A204.1 (cell line): Measurements from ENCODE around the gene SPIC.
"Not testable (repeated sequence)": the region's sequence is repeated elsewhere in the genome, so short reads cannot be mapped to it uniquely, and the experiment has no call there.

Source experiments
- FAIRE-seq: peaks from 2 replicates; lab custom pipeline; 2012; peaks lifted over from hg19 to GRCh38; lab: Jason Lieb, UNC

SPIC gene

DNA sequence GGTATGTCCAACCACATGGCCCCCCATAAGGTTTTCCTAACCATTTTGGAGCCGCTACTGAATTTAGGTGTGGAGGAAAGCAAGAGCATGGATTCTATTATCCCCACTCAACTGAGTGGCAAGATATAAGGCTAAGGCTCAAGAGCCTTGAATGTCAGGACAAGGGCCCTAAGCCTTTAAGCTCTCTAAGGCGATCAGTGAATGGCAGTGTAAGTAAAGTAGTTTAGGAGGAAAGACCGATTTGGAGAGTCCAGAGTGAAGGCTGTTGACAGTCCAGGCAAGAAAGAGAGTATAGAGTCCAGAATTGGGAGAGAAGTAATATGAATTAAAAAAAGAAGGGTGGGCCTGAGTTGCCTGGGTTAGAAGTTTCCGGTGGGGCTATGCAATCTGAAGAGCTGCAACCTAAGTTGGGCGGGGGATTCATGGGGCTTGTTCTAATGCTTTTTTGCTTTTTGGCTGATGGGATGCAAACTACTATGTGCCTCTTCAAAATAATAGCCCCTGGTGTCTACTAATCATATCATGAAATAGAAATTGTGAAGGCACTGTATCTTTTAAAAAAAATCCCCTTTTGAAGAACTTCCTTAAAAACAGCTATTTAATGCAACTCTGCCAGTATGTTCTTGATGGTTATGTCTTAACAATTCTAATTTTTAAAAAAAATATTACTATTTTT, at the start of gene SPIC:
SPIC (plus strand) TSS at position 626 of the 676 bp plus-strand sequence. CDS start 1,569 bp downstream, outside the sequence.
- no peak for FAIRE-seq

DNA sequence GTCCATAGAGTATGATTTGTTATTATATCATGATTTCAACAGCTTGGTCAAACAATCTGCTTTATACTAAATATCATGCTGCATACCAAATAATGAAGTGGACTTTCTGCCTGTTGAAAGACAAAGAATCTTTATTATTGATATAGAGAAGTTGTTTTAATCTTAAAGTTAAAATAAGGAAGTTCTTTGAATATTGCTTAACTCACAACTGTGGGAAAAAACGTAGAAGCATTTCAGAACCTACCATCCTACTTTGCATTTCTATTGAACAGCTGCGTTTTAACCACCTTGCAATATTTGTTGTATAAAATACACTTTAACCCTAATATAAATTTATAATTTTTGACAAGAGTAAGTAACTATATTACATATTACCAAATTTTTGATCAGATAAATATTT, 44.7 kb upstream of the SPIC start:
- no peak for FAIRE-seq

DNA sequence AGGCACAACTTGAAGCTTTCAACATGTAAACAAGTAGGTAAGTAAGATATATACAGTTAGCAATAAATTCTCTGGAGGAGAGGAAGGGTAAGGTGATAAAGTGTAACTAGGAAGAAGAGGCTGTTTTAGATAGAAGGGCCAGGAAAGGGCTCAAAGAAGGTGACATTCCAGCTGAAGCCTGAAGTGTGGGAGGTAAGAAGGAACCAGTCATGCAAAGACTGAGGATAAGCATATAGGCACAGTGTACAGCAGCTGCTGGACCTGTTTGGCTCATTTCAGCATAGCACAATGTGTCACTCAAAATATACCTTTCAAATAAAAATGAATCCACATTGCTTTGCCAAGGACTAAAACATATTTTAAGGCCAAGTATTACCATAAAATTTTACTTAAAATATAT, 39.0 kb upstream of the SPIC start:
- FAIRE-seq: no peak

DNA sequence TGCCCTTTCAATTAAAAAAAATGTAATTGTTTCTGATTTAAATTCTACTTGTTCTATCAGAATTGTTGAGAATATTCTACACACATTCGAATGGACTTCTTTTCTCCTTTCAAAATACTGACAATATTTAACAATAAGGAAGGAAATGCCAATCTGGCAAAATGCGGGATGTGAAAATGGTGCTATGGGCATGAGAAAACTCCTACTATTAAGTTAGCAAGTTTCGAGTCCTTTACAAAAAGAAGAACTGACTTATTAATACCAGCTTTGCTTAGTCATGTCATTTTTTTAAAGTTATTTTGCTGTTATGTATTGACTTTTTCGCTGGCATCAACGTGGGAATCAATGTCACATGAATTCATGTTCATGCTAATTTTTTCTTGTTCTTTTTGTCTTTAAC, 35.9 kb upstream of the SPIC start:
- no peak for FAIRE-seq

DNA sequence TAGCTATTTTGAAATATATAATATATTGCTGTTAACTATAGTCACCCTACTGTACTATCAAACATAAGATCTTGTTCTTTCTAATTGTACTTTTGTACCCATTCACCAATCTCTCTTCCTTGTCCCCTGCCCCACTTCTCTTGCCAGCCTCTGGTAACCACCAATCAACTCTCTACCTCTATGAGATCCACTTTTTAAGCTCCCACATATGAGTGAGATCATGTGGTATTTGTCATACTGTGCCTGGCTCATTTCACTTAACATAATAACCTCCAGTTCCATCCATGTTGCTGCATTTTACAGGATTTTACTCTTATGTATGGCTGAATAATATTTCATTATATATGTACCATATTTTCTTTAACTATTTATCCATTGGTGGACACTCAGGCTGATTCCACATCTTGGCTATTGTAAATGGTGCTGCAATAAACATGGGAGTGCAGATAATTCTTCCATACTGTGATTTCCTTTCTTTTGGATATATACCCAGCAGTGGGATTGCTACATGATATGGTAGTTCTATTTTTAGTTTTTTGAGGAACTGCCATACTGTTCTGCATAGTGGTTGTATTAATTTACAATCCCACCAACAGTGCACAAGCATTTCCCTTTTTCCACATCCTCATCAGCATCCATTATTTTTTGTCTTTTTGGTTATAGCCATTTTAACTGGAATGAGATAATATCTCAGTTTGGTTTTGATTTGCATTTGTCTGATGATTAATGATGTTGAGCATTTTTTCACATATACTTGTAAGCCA, 33.5 kb upstream of the SPIC start:
- no peak for FAIRE-seq

DNA sequence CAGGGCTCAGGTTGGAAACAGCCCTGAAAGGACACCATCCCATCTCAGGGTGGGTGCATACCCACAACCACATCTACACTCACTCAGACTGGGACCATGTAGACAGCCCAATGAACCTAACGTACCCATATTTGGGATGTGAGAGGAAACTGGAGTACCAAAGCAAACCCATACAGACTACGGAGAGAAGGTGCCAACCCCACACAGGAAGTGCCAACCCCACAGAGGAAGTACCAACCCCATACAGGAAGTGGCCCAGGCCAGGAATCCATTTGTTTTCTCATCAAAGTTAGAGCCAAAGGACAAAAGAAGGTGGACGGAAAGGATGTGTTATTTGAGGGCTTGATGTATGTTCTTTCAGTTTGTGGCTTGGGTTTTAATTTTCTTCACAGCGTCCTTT, 19.5 kb upstream of the SPIC start:
- no peak for FAIRE-seq

DNA sequence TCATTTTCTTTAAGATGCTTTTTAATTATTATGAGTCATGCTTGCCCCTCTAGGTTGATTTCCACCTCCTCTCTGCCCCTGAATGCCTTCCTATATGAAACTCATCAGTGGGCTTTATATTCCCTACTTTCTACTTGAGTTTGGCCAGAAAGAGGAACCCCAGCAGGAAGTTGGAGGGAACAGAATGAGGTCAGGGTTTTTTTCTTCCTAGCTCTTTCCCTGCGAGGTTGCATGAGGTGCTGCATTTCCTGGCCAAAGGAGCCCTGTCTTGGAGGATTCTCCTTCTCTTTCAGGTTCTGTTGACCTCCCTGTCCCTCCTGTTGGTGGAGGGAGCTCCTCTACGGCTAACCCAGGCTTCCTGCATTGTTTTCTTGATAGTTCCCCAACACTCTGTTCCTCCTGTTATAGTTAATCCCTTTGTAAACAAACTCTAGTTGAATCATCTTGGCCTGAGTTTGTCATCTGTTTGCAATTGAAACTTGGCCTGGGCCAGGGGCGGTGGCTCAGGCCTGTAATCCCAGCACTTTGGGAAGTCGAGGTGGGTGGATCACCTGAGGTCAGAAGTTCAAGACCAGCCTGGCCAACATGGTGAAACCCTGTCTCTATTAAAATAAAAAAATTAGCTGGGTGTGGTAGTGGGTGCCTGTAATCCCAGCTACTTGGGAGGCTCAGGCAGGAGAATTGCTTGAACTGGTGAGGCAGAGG, 15.3 kb upstream of the SPIC start:
- no peak for FAIRE-seq

DNA sequence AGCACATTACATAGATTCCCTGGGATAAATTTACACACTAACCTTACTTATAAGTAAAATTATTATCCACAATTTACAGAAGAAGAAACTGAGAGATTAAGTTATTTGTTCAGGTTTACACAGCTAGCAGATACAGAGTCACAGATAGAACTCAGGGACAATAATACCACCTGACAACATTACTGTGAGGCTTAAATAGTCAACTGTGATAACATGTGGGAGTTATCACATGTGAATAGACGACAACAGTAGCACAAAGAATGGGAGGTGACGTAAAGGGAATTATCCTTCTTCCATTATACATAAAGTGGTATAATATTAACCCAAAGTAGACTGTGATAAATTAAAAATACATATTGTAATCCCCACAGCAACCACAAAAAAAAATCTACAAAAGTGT, 6.2 kb upstream of the SPIC start:
- no peak for FAIRE-seq

DNA sequence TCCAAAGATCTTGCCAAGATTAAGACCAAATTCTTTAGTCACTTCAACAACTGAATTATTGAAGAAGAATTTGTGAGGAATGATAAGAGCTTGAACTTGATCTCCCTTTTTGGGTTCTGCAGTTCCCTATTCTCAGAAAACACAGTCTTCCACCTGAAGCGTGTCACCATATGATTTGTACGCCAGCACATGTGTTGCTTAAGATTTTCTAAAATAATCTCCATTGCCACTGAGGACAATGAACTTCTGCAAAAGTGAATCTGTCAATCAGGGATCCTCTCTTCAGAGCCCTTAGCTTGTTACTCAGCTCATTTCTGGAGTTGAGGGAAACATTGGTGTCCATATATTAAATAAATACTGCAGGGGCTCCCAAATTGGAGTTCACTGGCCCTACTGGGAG, 4.2 kb upstream of the SPIC start:
- FAIRE-seq: no peak

DNA sequence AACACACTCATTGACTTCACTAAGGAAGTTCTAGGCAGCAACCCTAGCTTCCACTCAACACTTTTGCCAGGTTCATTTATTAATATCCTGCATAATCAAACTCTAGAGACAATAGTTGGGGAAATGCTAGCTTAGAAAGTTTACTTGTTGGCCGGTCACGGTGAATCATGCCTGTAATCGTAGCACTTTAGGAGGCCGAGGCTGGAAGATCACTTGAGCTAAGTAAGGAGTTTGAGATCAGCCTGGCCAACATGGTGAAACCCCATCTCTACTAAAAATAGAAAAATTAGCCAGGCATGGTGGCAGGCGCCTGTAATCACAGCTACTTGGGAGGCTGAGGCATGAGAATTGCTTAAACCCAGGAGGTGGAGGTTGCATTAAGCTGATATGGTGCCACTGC, 3.3 kb upstream of the SPIC start:
- not testable (repeated sequence) for FAIRE-seq

DNA sequence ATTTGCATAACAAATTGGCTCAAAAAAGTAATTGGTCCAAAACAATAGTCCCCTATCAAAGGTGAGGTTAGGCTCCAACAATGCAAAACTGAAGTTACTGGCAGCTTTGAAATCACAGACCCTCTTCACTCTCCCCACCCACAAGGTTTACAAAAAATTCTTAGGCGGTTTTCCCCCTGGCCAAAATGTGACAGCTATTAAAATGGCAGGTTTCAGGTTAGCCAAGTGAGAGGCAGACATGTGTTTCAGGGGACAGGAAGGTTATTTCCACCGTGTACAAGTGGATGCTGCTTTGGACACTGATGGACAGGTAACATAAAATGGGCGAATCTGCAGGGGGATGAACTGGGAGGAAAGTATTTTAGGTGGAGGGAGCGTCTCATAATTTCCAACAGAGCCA, 888 bp upstream of the SPIC start:
- no peak for FAIRE-seq

DNA sequence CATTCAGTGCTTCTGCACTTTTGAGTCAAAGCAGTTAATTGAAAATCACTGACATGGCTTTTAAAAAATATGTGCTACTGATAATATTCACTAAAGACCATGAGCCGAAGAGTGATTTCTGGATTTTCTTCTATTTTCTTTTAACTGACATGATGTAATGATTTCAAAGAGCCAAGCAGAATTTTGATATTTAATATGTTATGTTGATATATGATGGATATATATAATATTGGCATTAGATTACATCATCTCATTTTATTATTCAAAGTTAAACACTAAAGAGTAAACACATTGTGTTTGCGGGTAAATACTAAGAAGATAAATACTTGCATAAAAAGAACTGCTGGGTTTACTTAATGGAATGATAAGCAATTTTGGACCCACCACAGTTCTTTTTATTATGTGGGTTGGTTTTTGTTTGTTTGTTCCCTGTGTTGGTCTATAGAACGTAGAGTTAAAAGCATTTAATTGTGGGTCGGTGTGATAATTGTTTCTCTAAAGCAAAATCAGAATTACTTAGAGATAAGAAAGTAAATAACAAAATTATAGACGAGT, 692 bp downstream of the SPIC start:
- no peak for FAIRE-seq

DNA sequence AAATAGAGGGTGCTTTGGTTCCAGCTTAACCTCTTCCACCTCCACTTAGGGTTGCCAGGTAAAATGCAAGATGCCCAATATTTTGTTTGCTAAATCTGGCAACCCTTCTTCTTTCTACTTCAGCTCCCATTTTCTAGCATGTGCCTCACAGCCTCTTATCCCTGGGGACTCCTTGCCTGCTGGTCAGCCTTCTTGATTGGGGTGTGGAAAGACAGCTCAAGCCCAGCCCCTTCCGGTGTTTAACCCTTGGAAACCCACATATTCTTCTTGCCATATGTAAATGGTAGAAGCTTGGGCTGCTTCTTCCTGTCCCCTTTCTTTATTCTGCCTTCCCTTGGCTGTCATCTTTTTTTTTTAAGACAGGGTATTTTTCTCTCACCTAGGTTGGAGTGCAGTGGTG, 5.7 kb downstream of the SPIC start:
- FAIRE-seq: no peak

DNA sequence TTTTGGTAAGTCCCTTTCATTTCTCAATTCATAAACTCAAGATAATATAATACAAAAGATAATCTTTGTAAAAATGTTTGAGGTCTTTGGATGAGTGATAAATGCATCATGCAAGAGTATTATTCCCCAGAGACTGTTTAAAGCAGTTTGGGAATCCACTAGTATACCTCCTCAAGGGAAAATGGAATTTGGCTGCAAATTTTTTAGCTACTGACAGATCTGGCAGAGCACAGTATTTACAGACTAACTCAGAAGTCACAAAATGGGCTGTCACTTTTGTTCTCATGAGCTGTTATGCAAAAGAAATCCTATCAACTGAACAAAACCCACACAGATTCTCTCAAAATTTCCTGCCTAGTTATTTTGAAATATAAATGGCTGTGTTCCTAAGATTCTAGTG, 9.9 kb downstream of the SPIC start:
- no peak for FAIRE-seq

DNA sequence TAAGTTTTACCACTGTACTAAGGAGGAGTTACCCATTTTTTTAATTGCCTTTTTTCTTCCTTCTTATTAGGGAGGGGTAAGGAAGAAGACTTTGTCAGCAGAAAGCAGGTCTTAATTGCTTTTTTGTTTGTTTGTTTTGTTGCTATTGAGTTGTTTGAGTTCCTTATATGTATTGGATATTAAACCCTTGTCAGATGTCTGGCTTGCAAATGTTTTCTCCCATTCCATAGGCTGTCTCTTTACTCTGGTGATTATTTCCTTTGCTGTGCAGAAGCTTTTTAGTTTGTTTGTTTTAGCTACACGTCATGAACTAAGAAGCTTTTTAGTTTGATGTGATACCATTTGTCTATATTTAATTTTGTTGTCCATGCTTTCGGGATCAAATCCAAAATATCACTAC, 13.3 kb downstream of the SPIC start:
- no peak for FAIRE-seq

DNA sequence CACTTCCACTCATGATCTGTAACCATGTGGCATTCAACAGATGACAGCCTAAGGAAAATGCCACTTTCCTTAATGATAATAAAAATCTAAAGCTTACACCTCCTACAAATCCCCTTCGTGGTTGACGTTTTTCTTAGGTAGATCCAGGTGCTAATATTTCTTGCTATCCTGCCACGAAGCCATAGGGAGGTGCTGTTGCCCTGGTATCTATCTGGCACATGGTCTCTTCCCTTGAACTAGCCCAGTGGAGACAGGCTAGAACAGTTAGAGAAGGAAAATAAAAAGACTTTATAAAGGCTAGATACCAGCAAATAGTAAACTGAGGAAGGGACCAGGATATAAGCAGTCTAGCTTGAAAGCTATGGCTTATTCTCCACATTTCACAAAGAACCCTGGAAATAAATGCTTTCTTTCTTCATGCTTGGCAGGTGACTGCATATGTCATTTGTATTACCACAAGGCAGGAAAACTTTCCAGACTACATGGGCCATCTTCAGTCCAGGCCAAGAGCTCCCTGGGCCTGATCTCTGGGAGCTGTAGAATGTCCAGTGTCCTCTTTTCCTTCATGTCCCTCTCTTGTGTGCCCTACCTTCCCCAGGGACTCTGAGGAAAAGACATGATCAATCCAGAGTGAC, 15.3 kb downstream of the SPIC start:
- FAIRE-seq: no peak

DNA sequence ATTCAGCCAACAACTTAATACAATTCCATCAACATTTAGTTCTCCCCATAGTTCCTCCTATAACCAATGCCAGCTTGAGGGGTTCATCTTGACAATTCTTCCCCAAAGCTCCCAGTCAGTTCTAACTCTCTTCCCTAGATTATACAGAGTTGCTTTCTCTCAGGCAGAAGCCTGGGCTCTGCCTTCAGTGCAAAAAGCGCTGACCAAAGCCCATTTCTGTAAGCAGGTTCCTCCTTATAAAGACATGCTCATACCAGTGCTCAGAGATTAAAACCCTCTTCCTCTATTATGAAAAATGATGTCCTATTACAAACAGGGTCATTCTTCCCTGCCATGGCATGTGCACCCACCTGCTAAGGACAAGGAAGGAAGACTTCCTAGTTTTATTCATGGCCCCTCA, 16.2 kb downstream of the SPIC start:
- FAIRE-seq: no peak

DNA sequence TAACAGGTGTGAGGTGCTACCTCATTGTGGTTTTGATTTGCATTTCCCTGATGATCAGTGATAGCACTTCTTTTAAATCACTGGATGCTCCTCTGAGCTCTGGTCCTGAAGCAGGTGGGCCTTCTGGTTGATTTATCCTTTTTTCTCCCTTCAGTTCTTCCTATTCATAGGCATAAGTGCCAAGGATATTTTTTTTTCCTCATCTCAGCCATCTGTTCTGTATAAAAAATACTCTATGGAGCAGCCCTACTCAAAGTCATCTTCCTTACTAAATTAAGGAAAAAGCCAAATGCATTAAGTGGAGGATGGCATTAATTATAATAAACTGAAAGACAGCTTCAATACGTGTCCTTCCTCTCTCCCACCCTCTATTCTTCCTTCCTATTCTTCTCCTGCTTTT, 18.4 kb downstream of the SPIC start:
- no peak for FAIRE-seq

DNA sequence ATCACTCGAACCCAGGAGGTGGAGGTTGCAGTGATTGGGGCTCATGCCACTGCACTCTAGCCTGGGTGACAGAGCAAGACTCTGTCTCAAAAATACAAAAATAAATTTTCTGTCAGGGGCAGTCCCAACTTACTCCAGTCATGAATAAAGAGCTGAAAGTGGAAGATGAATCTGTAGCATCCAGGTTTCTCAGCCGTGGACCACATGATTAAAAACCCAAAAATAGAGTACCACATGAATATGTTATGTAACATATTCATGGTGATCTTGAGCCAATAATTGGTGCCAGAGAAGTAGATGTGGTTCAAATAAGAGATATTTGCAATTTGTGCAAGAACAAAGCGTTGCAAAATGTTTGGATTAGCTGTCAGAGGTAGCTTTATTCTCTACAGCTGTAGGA, 23.1 kb downstream of the SPIC start:
- FAIRE-seq: no peak

DNA sequence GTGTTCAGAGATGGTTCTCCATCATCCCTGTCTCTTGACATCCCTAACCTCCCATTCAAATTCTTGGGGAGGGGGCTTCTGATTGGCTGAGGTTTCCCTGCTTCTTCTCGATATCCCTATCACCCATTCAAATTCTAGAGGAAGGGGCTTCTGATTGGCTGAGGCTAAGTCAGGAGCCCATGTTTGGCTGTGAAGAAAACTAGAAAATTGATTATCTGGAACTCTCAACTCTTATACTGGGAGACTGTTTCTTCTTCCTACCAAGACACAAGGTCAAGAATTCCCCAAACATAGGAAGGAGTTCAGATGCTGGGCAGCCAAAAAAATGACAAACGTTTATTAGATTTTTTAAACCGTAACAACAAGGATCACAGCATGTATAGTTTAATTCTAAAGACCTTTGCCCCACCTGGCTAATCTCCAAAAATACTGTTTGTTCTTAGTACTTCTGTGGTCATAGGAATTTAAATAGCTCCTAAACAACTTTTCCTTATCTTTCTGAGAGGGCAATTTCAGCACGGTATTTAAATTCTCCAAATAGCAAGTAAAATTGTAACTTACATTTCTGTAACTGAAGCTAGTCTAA, 26.4 kb downstream of the SPIC start:
- no peak for FAIRE-seq

DNA sequence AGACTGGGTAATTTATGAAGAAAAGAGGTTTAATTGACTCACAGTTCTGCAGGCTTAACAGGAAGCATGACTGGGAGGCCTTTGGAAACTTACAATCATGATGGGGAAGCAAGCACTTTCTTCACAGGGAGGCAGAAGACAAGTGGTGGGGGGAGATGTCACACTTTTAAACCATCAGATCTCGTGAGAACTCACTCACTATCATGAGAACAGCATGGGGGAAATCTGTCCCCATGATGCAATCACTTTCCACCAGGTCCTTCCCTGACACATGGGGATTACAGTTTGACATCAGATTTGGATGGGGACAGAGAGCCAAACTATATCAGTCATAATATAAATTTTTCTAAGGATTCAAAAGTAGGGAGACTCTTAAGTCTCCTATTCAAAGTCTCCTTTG, 46.0 kb downstream of the SPIC start:
- no peak for FAIRE-seq

DNA sequence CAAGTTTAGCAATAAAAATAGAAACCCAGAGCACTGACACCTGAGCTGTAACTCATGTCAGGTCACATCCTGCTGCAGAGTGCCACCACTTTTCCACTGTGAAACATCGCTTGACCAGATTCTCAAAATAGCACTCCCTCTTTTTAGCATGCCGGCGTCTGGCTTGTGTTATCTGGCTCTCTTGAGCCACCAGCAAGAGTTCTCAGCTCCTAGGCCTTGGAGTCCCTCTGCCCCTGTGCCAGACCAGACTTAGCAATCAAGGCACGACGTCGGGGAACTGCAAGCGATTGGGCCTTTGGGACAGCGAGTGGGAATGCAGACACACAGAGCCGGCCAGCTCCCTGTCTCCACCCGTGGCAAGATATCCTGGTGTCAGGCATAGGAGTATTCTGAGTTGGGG, 52.5 kb downstream of the SPIC start:
- FAIRE-seq: no peak
